Dedifferentiated amniotic fluid mesenchymal stem cell (primary cell): ENCODE measurements around the gene SYNGR1.

ENCODE experiments used
- DNase-seq: peaks from one replicate; pipeline ENCODE4 v3.0.0-alpha.2; 2016; ENCODE audit errors: extremely low spot score

The SYNGR1 gene

GRCh38 chr22:39349967-39350726 lies at the start of gene SYNGR1:
TSS of gene SYNGR1 (plus strand) at chr22:39349991. CDS start at chr22:39350011, 20 bp downstream.
- DNase-seq: no peak

GRCh38 chr22:39300186-39300830 lies 49.5 kb upstream of the SYNGR1 start:
- DNase-seq: no peak

- DNase-seq: no peak
These were observed 48.7 kb upstream of the SYNGR1 start for GRCh38 chr22:39301108-39301507.

- DNase-seq: no peak
These were observed 47.9 kb upstream of the SYNGR1 start for GRCh38 chr22:39301926-39302325.

GRCh38 chr22:39302431-39302960 lies 47.3 kb upstream of the SYNGR1 start:
- DNase-seq: no peak

GRCh38 chr22:39303358-39303757 lies 46.4 kb upstream of the SYNGR1 start:
- DNase-seq: no peak

- no peak for DNase-seq
These were observed 45.7 kb upstream of the SYNGR1 start for GRCh38 chr22:39303892-39304671.

GRCh38 chr22:39306456-39307361 lies 43.1 kb upstream of the SYNGR1 start:
- no peak for DNase-seq

- peak; percentile 93 for DNase-seq
These were observed 41.0 kb upstream of the SYNGR1 start for GRCh38 chr22:39308614-39309363.

- no peak for DNase-seq
These were observed 40.4 kb upstream of the SYNGR1 start for GRCh38 chr22:39309364-39309861.

GRCh38 chr22:39309881-39310714 lies 39.7 kb upstream of the SYNGR1 start:
- no peak for DNase-seq

GRCh38 chr22:39311592-39312400 lies 38.0 kb upstream of the SYNGR1 start:
- no peak for DNase-seq

- DNase-seq: no peak
These were observed 37.4 kb upstream of the SYNGR1 start for GRCh38 chr22:39312410-39312809.

- no peak for DNase-seq
These were observed 36.4 kb upstream of the SYNGR1 start for GRCh38 chr22:39313258-39314001.

GRCh38 chr22:39314251-39314971 lies 35.4 kb upstream of the SYNGR1 start:
- DNase-seq: no peak

- DNase-seq: no peak
These were observed 34.4 kb upstream of the SYNGR1 start for GRCh38 chr22:39315389-39315788.

GRCh38 chr22:39316440-39317083 lies 33.2 kb upstream of the SYNGR1 start:
- peak; percentile 85 for DNase-seq
